KOPT-K1 (cell line): Measurements from ENCODE around the gene GTF2IRD1.

Source experiments
- H3K27ac ChIP-seq: fragments of 200-600 bp; sonication (generic); 2 replicates; pipeline ENCODE4 v1.5.1; 2016; ENCODE audit warnings: antibody characterized with exemption, mild to moderate bottlenecking, low read depth, low read length; ENCODE audit not compliant: poor library complexity, severe bottlenecking
- H3K36me3 ChIP-seq: fragments of 200-600 bp; sonication (generic); 2 replicates; pipeline ENCODE4 v1.5.1; 2017; ENCODE audit warnings: antibody characterized with exemption, mild to moderate bottlenecking, low read length, moderate library complexity; ENCODE audit not compliant: insufficient read depth
- H3K9me3 ChIP-seq: fragments of 200-600 bp; sonication (generic); 2 replicates; pipeline ENCODE4 v1.5.1; 2017; ENCODE audit warnings: antibody characterized with exemption, low read length, mild to moderate bottlenecking; ENCODE audit not compliant: insufficient read depth, poor library complexity, severe bottlenecking

The GTF2IRD1 gene

GRCh38 chr7:74474271-74474865 lies 20.7 kb downstream of the GTF2IRD1 start:
- H3K36me3 ChIP-seq = no peaks in the 10 kb centered on the region
- no peaks in the 10 kb centered on the region for H3K9me3 ChIP-seq
- H3K27ac ChIP-seq = no peak overlapping the region

- H3K9me3 ChIP-seq = no peaks in the 10 kb centered on the region
- no peaks in the 10 kb centered on the region for H3K36me3 ChIP-seq
- H3K27ac ChIP-seq = no peak overlapping the region
Measured at GRCh38 chr7:74475243-74475986, 21.7 kb downstream of the GTF2IRD1 start.

- H3K9me3 ChIP-seq = no peaks in the 10 kb centered on the region
- no peak overlapping the region for H3K27ac ChIP-seq
- no peaks in the 10 kb centered on the region for H3K36me3 ChIP-seq
Measured at GRCh38 chr7:74475987-74476350, 22.3 kb downstream of the GTF2IRD1 start.

- Histone ChIP-seq H3K27ac (no peak overlapping the region), H3K9me3 (no peaks in the 10 kb centered on the region), H3K36me3 (no peaks in the 10 kb centered on the region)
Measured at GRCh38 chr7:74476626-74477025, 22.9 kb downstream of the GTF2IRD1 start.

GRCh38 chr7:74478671-74479065 lies 25.0 kb downstream of the GTF2IRD1 start:
- H3K27ac ChIP-seq = no peak overlapping the region
- no peaks in the 10 kb centered on the region for H3K9me3 ChIP-seq

GRCh38 chr7:74479066-74479781 lies 25.5 kb downstream of the GTF2IRD1 start:
- H3K27ac ChIP-seq = no peak overlapping the region
- no peaks in the 10 kb centered on the region for H3K36me3 ChIP-seq
- H3K9me3 ChIP-seq = no peaks in the 10 kb centered on the region

More at GRCh38 chr7:74478671-74479065, 25.0 kb downstream of the GTF2IRD1 start:
- H3K36me3 ChIP-seq = no peaks in the 10 kb centered on the region

GRCh38 chr7:74479961-74480829 lies 26.5 kb downstream of the GTF2IRD1 start:
- Histone ChIP-seq H3K27ac (no peak overlapping the region), H3K36me3 (no peaks in the 10 kb centered on the region), H3K9me3 (no peaks in the 10 kb centered on the region)

- H3K27ac ChIP-seq = no peak overlapping the region
- H3K9me3 ChIP-seq = no peaks in the 10 kb centered on the region
- no peaks in the 10 kb centered on the region for H3K36me3 ChIP-seq
Measured at GRCh38 chr7:74480861-74481417, 27.2 kb downstream of the GTF2IRD1 start.

- H3K36me3 ChIP-seq = no peaks in the 10 kb centered on the region
- H3K9me3 ChIP-seq = no peaks in the 10 kb centered on the region
- no peak overlapping the region for H3K27ac ChIP-seq
Measured at GRCh38 chr7:74481458-74482196, 27.9 kb downstream of the GTF2IRD1 start.

- H3K27ac ChIP-seq = no peak overlapping the region
- no peaks in the 10 kb centered on the region for H3K36me3 ChIP-seq
- H3K9me3 ChIP-seq = no peaks in the 10 kb centered on the region
Measured at GRCh38 chr7:74482197-74482467, 28.4 kb downstream of the GTF2IRD1 start.

GRCh38 chr7:74482629-74483401 lies 29.1 kb downstream of the GTF2IRD1 start:
- H3K36me3 ChIP-seq = no peaks in the 10 kb centered on the region
- H3K9me3 ChIP-seq = no peaks in the 10 kb centered on the region
- H3K27ac ChIP-seq = no peak overlapping the region

- H3K9me3 ChIP-seq = no peaks in the 10 kb centered on the region
- H3K36me3 ChIP-seq = no peaks in the 10 kb centered on the region
- no peak overlapping the region for H3K27ac ChIP-seq
Measured at GRCh38 chr7:74483402-74484336, 30.0 kb downstream of the GTF2IRD1 start.

- H3K9me3 ChIP-seq = no peaks in the 10 kb centered on the region
- no peaks in the 10 kb centered on the region for H3K36me3 ChIP-seq
- H3K27ac ChIP-seq = no peak overlapping the region
Measured at GRCh38 chr7:74485611-74486010, 31.9 kb downstream of the GTF2IRD1 start.
